ENCODE measurements around the gene ADGRL2.

DNA sequence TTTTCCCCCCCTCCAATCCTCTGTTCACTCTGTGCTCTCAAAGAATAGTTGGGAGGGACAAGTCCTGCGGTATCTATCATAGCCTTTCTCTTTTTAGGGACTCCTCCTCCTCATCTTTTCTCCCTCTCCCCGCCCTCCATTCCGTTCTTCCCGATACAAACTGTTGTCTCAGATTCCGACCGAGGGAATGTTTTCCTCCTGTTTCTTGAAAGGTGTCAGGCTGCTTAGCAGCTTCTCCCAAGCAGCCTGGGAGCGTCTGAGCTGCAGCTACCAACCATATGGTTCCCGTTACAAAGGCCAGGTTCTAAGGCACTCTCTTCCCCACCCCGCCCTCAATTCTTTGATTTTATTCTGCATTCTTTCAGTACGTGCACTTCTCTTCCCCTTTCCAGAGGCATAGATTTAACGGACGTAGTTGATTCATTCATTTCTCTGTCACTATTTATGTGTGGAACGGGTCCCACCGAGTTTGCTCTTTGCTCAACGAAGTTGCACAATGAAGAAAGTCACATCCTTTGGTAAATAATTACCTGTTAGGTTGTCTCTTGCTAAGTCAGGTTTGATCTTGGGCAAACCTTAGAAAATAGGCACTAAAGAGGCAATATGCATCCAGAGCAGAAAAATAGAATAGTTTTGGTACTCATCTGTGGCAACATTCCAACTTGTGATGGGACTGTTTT, 2.8 kb downstream of the ADGRL2 start:
- TF ChIP-seq, protein P1, sequence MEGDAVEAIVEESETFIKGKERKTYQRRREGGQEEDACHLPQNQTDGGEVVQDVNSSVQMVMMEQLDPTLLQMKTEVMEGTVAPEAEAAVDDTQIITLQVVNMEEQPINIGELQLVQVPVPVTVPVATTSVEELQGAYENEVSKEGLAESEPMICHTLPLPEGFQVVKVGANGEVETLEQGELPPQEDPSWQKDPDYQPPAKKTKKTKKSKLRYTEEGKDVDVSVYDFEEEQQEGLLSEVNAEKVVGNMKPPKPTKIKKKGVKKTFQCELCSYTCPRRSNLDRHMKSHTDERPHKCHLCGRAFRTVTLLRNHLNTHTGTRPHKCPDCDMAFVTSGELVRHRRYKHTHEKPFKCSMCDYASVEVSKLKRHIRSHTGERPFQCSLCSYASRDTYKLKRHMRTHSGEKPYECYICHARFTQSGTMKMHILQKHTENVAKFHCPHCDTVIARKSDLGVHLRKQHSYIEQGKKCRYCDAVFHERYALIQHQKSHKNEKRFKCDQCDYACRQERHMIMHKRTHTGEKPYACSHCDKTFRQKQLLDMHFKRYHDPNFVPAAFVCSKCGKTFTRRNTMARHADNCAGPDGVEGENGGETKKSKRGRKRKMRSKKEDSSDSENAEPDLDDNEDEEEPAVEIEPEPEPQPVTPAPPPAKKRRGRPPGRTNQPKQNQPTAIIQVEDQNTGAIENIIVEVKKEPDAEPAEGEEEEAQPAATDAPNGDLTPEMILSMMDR (conservative IDR thresholded peaks at IDR 0.05) = no peak
- TF ChIP-seq ZFX (IDR thresholded peaks at IDR 0.05) = no peak

All from C4-2B (cell line).